HG03045 (cell line): Measurements from ENCODE around the gene B3GALNT1.
A peak's percentile ranks its signal among the peaks of the same experiment; 100 is the strongest.

ENCODE experiments used
- ATAC-seq: cut with Tn5 transposase; IDR thresholded peaks from one replicate; pipeline ENCODE4 v1.9.1; 2021; ENCODE audit warnings: mild to moderate bottlenecking, moderate library complexity; ENCODE audit not compliant: unreplicated experiment

Gene B3GALNT1

GRCh38 chr3:161104561-161105551, at the start of gene B3GALNT1:
B3GALNT1 (minus strand) TSS chr3:161105349; CDS start chr3:161086754, 18,595 bp downstream.
- ATAC-seq: peak; percentile 78

- ATAC-seq: no peak
These were observed 48.3 kb upstream of the B3GALNT1 start for GRCh38 chr3:161153480-161153879.

- no peak for ATAC-seq
These were observed 44.9 kb upstream of the B3GALNT1 start for GRCh38 chr3:161150001-161150525.

GRCh38 chr3:161149529-161149928, 44.4 kb upstream of the B3GALNT1 start:
- ATAC-seq: no peak

- ATAC-seq: no peak
These were observed 43.8 kb upstream of the B3GALNT1 start for GRCh38 chr3:161148832-161149475.

- no peak for ATAC-seq
These were observed 37.3 kb upstream of the B3GALNT1 start for GRCh38 chr3:161142486-161142885.

- ATAC-seq: no peak
These were observed 34.5 kb upstream of the B3GALNT1 start for GRCh38 chr3:161139686-161140085.

GRCh38 chr3:161137260-161137659, 32.1 kb upstream of the B3GALNT1 start:
- no peak for ATAC-seq

- no peak for ATAC-seq
These were observed 27.2 kb upstream of the B3GALNT1 start for GRCh38 chr3:161132391-161132790.

- no peak for ATAC-seq
These were observed 21.3 kb upstream of the B3GALNT1 start for GRCh38 chr3:161126495-161126894.

- ATAC-seq: no peak
These were observed 12.5 kb upstream of the B3GALNT1 start for GRCh38 chr3:161117646-161118045.

GRCh38 chr3:161108840-161109239, 3.7 kb upstream of the B3GALNT1 start:
- ATAC-seq: no peak

GRCh38 chr3:161107311-161107710, 2.2 kb upstream of the B3GALNT1 start:
- ATAC-seq: no peak

- ATAC-seq: no peak
These were observed 1.3 kb downstream of the B3GALNT1 start for GRCh38 chr3:161103776-161104385.

- ATAC-seq: no peak
These were observed 3.5 kb downstream of the B3GALNT1 start for GRCh38 chr3:161101609-161102008.

GRCh38 chr3:161100994-161101393, 4.2 kb downstream of the B3GALNT1 start:
- ATAC-seq: no peak

GRCh38 chr3:161096771-161097367, 8.3 kb downstream of the B3GALNT1 start:
- ATAC-seq: no peak

GRCh38 chr3:161093895-161094294, 11.3 kb downstream of the B3GALNT1 start:
- no peak for ATAC-seq

GRCh38 chr3:161084277-161084676, 20.9 kb downstream of the B3GALNT1 start:
- no peak for ATAC-seq

- no peak for ATAC-seq
These were observed 22.0 kb downstream of the B3GALNT1 start for GRCh38 chr3:161083131-161083530.

GRCh38 chr3:161082063-161082462, 23.1 kb downstream of the B3GALNT1 start:
- ATAC-seq: peak; percentile 21
